Liver (tissue), 3 donors: ENCODE data around the gene CFAP53.

Experiments used
- ATF3 ChIP-seq: IDR thresholded peaks from 2 replicates; pipeline ENCODE4 v1.6.1; 2016; ENCODE audit warnings: antibody characterized with exemption
- CTCF ChIP-seq: fragments of 150-350 bp; IDR thresholded peaks from 2 replicates; pipeline ENCODE4 v1.5.1; 2017; ENCODE audit warnings: improper control_type of control experiment, low read depth, low read length; ENCODE audit not compliant: missing input control
- HNF4A ChIP-seq, 2 donors: conservative IDR thresholded peaks; 2 replicates each; pipeline ENCODE4 v1.6.1; 2016; ENCODE audit warnings: antibody characterized with exemption in 2 of 2, mild to moderate bottlenecking in 2 of 2
- RAD21 ChIP-seq, 2 donors: IDR thresholded peaks; 2 replicates each; pipeline ENCODE4 v1.6.1; 2016; ENCODE audit warnings: antibody characterized with exemption in 2 of 2, mild to moderate bottlenecking in 2 of 2
- REST ChIP-seq: IDR thresholded peaks from 2 replicates; pipeline ENCODE4 v1.6.1; 2016; ENCODE audit warnings: antibody characterized with exemption, mild to moderate bottlenecking
- RXRA ChIP-seq, 2 donors: IDR thresholded peaks; 2 replicates each; pipeline ENCODE4 v1.6.1; 2017 to 2018; ENCODE audit warnings: antibody characterized with exemption in 2 of 2, mild to moderate bottlenecking in 1 of 2
- TF ChIP-seq, protein P1 (sequence below): IDR thresholded peaks from 2 replicates; pipeline ENCODE4 v1.6.1; 2016; ENCODE audit warnings: antibody characterized with exemption
- donor health status: healthy.
- donor health status: healthy.

DNA sequence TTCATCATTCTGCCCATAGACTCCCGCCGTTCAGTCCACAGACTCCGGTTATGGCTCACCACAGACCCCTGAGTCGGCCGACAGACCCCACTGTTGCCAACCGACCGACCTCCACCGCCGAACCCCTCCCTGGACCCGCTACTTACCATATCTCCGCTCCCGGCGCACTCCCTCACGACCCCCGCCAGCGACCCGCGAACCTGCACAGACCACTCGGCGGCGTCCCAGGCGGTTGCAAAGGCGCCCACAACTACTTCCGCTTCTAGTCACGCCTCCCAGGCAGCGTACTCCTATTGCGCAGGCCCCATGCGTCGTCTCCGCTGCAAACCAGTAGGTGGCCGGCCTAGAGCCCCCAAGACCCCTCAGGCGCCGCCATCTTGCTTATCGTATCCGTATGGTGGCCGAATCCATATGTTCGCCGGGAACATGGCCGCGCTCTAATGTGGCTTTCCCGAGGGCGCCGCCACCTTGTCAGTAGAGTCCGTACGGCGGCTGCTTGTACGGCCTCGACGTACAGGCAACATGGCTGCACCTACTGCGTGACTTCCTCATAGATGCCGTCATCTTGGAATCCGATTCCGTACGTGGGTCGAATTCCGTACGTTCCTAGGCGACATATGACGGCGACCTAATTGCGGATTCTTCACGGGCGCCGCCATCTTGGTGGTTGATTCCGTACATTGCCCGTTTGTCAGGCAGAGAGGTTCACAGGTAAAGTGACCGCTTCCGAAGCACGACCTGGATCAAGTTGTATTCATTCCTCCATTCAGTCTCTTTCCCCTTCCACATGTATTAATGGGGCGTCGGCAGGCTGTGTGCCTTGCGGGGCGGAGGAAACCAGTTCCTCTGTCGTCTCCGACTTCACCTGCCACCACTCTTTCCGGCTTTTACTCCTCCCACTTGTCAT, 21.4 kb upstream of the CFAP53 start, which contains the start of gene CXXC1:
- TF ChIP-seq CTCF = peak; percentile 65
- TF ChIP-seq REST = peak; percentile 76
- peak; percentile 59 to 71 for TF ChIP-seq RAD21 (IDR thresholded peaks at IDR 0.05)
- peak in 1 of 2 donors; percentile 34 for TF ChIP-seq HNF4A (conservative IDR thresholded peaks at IDR 0.05)
- TF ChIP-seq, protein P1, sequence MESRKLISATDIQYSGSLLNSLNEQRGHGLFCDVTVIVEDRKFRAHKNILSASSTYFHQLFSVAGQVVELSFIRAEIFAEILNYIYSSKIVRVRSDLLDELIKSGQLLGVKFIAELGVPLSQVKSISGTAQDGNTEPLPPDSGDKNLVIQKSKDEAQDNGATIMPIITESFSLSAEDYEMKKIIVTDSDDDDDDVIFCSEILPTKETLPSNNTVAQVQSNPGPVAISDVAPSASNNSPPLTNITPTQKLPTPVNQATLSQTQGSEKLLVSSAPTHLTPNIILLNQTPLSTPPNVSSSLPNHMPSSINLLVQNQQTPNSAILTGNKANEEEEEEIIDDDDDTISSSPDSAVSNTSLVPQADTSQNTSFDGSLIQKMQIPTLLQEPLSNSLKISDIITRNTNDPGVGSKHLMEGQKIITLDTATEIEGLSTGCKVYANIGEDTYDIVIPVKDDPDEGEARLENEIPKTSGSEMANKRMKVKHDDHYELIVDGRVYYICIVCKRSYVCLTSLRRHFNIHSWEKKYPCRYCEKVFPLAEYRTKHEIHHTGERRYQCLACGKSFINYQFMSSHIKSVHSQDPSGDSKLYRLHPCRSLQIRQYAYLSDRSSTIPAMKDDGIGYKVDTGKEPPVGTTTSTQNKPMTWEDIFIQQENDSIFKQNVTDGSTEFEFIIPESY = peak; percentile 86
- TF ChIP-seq ATF3 = peak; percentile 71
- TF ChIP-seq RXRA (IDR thresholded peaks at IDR 0.05) = peak; percentile 48 to 63
